Activated CD4-positive, alpha-beta memory T cell treated with anti-CD3 and anti-CD28 coated beads for 36 hours (primary cell): ENCODE data around the gene TWNK. TPM values are rescaled to one million over a fixed set of nuclear protein-coding genes. Genes with fewer than 3 reads are reported as not detected.

Experiments
- CTCF ChIA-PET: fragments of 350-600 bp; sonication (Branson Sonifier 250); formaldehyde crosslinking; loops from one replicate; lab custom pipeline; 2021; ENCODE audit warnings: antibody characterized with exemption, inconsistent platforms; lab: Charles Lee
- POLR2A ChIA-PET: fragments of 350-600 bp; sonication (Branson Sonifier 250); formaldehyde crosslinking; loops from one replicate; lab custom pipeline; 2021; ENCODE audit warnings: antibody characterized with exemption; lab: Charles Lee
- DNase-seq: peaks from one replicate; pipeline ENCODE4 v3.0.0-alpha.2; 2020
- H3K27ac Mint-ChIP-seq: one replicate; pipeline ENCODE4 v1.8.0; 2021; ENCODE audit warnings: mixed read lengths
- H3K27me3 Mint-ChIP-seq: one replicate; pipeline ENCODE4 v1.8.0; 2021; ENCODE audit warnings: mixed read lengths
- H3K36me3 Mint-ChIP-seq: one replicate; pipeline ENCODE4 v1.8.0; 2021; ENCODE audit warnings: mixed read lengths
- H3K4me1 Mint-ChIP-seq: one replicate; pipeline ENCODE4 v1.8.0; 2021; ENCODE audit warnings: low read depth, mixed read lengths
- H3K4me3 Mint-ChIP-seq: one replicate; pipeline ENCODE4 v1.8.0; 2021; ENCODE audit warnings: mild to moderate bottlenecking, mixed read lengths
- H3K9me3 Mint-ChIP-seq: one replicate; pipeline ENCODE4 v1.8.0; 2021; ENCODE audit warnings: mixed read lengths
- intact Hi-C: fragments of 100-400 bp; cut with micrococcal nuclease; formaldehyde crosslinking; loops from one replicate; pipeline ENCODE4 v1.15.1; 2023
- total RNA-seq, 2 experiments: library from RNA; stranded (reverse); gene quantifications; one replicate each; pipeline ENCODE4 v1.2.3, GENCODE V29; 2021

TWNK gene
- 10 to 100 TPM; 12.8 to 14.0 TPM for total RNA-seq

GRCh38 chr10:100986952-100987684 is at the start of gene TWNK, which contains the start of gene MRPL43:
TWNK (plus strand) TSS chr10:100987543; CDS start chr10:100988211, 668 bp downstream.
MRPL43 (minus strand) TSS chr10:100987497; CDS start chr10:100987443, 54 bp downstream.
- H3K27me3 Mint-ChIP-seq: no peaks in the 10 kb centered on the region
- peaks cover 46% of the 10 kb centered on the region for H3K4me1 Mint-ChIP-seq
- H3K36me3 Mint-ChIP-seq: peaks cover 33% of the 10 kb centered on the region
- ChIA-PET POLR2A (interaction anchor here (0.6 to 1.3 kb wide), 3 partner anchors 28 to 1014 kb away, joined by 3 read pairs; no protein-coding TSS in a partner anchor), CTCF (interaction anchor here (1.2 to 5.7 kb wide), 4 partner anchors 11 to 32 kb away, joined by 3 to 58 read pairs (median 8); partner anchors contain the start of gene LZTS2)
- intact Hi-C loops: loop anchor here (1.0 kb wide), 1 partner anchor 10 kb away; no protein-coding TSS in a partner anchor
- no peaks in the 10 kb centered on the region for H3K9me3 Mint-ChIP-seq
- DNase-seq: peak; percentile 92
- peak within 1 kb of the TSS; percentile 92 for H3K4me3 Mint-ChIP-seq
- H3K27ac Mint-ChIP-seq: peak within 1 kb of the TSS; percentile 76

GRCh38 chr10:100939763-100940344 is 47.5 kb upstream of the TWNK start:
- POLR2A ChIA-PET: no interaction called here
- no peak for DNase-seq
- Mint-ChIP-seq H3K27me3 (no peaks in the 10 kb centered on the region), H3K4me3 (no peak overlapping the region), H3K4me1 (peaks cover 13% of the 10 kb centered on the region), H3K9me3 (no peaks in the 10 kb centered on the region), H3K27ac (no peak overlapping the region), H3K36me3 (peaks cover 30% of the 10 kb centered on the region)
- intact Hi-C loops: no loop called here
- CTCF ChIA-PET: no interaction called here

GRCh38 chr10:100942229-100942628 is 45.1 kb upstream of the TWNK start:
- Mint-ChIP-seq H3K36me3 (peaks cover 44% of the 10 kb centered on the region), H3K4me1 (peaks cover 15% of the 10 kb centered on the region), H3K4me3 (no peak overlapping the region), H3K27ac (no peak overlapping the region), H3K27me3 (no peaks in the 10 kb centered on the region), H3K9me3 (no peaks in the 10 kb centered on the region)
- no peak for DNase-seq
- POLR2A ChIA-PET: interaction anchor here (0.6 kb wide), 1 partner anchor 350 kb away, joined by 3 read pairs; no protein-coding TSS in a partner anchor
- CTCF ChIA-PET: no interaction called here
- intact Hi-C loops: loop anchor here (2.0 kb wide), 1 partner anchor 29 kb away; the partner anchor contains the start of gene SLF2

GRCh38 chr10:100943508-100943907 is 43.8 kb upstream of the TWNK start:
- CTCF ChIA-PET: interaction anchor here (0.6 to 1.4 kb wide), 3 partner anchors 9 to 278 kb away, joined by 3 to 4 read pairs (median 4); no protein-coding TSS in a partner anchor
- H3K9me3 Mint-ChIP-seq: no peaks in the 10 kb centered on the region

GRCh38 chr10:100945754-100946153 is 41.6 kb upstream of the TWNK start:
- CTCF ChIA-PET: no interaction called here
- no peak for DNase-seq

More at GRCh38 chr10:100943508-100943907, 43.8 kb upstream of the TWNK start:
- intact Hi-C loops: loop anchor here (2.0 kb wide), 1 partner anchor 31 kb away; the partner anchor contains the start of gene SLF2
- Mint-ChIP-seq H3K27ac (peak overlapping the region; percentile 71), H3K4me1 (peaks cover 15% of the 10 kb centered on the region), H3K4me3 (no peak overlapping the region), H3K27me3 (no peaks in the 10 kb centered on the region), H3K36me3 (peaks cover 45% of the 10 kb centered on the region)
- POLR2A ChIA-PET: interaction anchor here (0.7 to 1.7 kb wide), 2 partner anchors 30 to 51 kb away, joined by 3 to 4 read pairs; no protein-coding TSS in a partner anchor
- no peak for DNase-seq

GRCh38 chr10:100948916-100949315 is 38.4 kb upstream of the TWNK start:
- intact Hi-C loops: no loop called here
- ChIA-PET CTCF (no interaction called here), POLR2A (no interaction called here)
- no peak overlapping the region for H3K27ac Mint-ChIP-seq
- DNase-seq: no peak
- H3K4me3 Mint-ChIP-seq: no peak overlapping the region
- H3K9me3 Mint-ChIP-seq: no peaks in the 10 kb centered on the region
- H3K36me3 Mint-ChIP-seq: peaks cover 36% of the 10 kb centered on the region
- H3K4me1 Mint-ChIP-seq: peaks cover 5% of the 10 kb centered on the region
- H3K27me3 Mint-ChIP-seq: no peaks in the 10 kb centered on the region

More at GRCh38 chr10:100945754-100946153, 41.6 kb upstream of the TWNK start:
- Mint-ChIP-seq H3K27ac (no peak overlapping the region), H3K4me1 (peaks cover 15% of the 10 kb centered on the region), H3K4me3 (no peak overlapping the region), H3K27me3 (no peaks in the 10 kb centered on the region), H3K9me3 (no peaks in the 10 kb centered on the region), H3K36me3 (peaks cover 45% of the 10 kb centered on the region)
- POLR2A ChIA-PET: no interaction called here
- intact Hi-C loops: no loop called here

GRCh38 chr10:100960251-100960650 is 27.1 kb upstream of the TWNK start:
- H3K4me3 Mint-ChIP-seq: no peak overlapping the region
- CTCF ChIA-PET: no interaction called here
- H3K27ac Mint-ChIP-seq: no peak overlapping the region
- peaks cover 38% of the 10 kb centered on the region for H3K36me3 Mint-ChIP-seq
- peaks cover 5% of the 10 kb centered on the region for H3K4me1 Mint-ChIP-seq
- H3K9me3 Mint-ChIP-seq: no peaks in the 10 kb centered on the region
- no peak for DNase-seq
- H3K27me3 Mint-ChIP-seq: no peaks in the 10 kb centered on the region
- POLR2A ChIA-PET: no interaction called here
- intact Hi-C loops: no loop called here

GRCh38 chr10:100962351-100963080 is 24.8 kb upstream of the TWNK start:
- ChIA-PET CTCF (no interaction called here), POLR2A (no interaction called here)
- intact Hi-C loops: no loop called here
- H3K27me3 Mint-ChIP-seq: no peaks in the 10 kb centered on the region
- no peaks in the 10 kb centered on the region for H3K4me1 Mint-ChIP-seq
- no peak for DNase-seq
- no peaks in the 10 kb centered on the region for H3K9me3 Mint-ChIP-seq
- no peak overlapping the region for H3K4me3 Mint-ChIP-seq
- H3K36me3 Mint-ChIP-seq: peaks cover 32% of the 10 kb centered on the region
- no peak overlapping the region for H3K27ac Mint-ChIP-seq

GRCh38 chr10:100963826-100964225 is 23.5 kb upstream of the TWNK start:
- no peak for DNase-seq
- Mint-ChIP-seq H3K27ac (no peak overlapping the region), H3K36me3 (peaks cover 29% of the 10 kb centered on the region), H3K27me3 (no peaks in the 10 kb centered on the region), H3K9me3 (no peaks in the 10 kb centered on the region), H3K4me1 (peaks cover 6% of the 10 kb centered on the region), H3K4me3 (no peak overlapping the region)
- ChIA-PET CTCF (no interaction called here), POLR2A (no interaction called here)
- intact Hi-C loops: no loop called here

GRCh38 chr10:100965820-100966219 is 21.5 kb upstream of the TWNK start:
- no peak for DNase-seq
- Mint-ChIP-seq H3K4me3 (no peak overlapping the region), H3K27me3 (no peaks in the 10 kb centered on the region), H3K4me1 (peaks cover 8% of the 10 kb centered on the region), H3K9me3 (no peaks in the 10 kb centered on the region), H3K27ac (no peak overlapping the region), H3K36me3 (peaks cover 13% of the 10 kb centered on the region)
- intact Hi-C loops: loop anchor here (5.0 kb wide), 1 partner anchor 46 kb away; no protein-coding TSS in a partner anchor
- POLR2A ChIA-PET: no interaction called here
- CTCF ChIA-PET: interaction anchor here (0.6 to 6.5 kb wide), 4 partner anchors 18 to 53 kb away, joined by 3 to 35 read pairs (median 4); no protein-coding TSS in a partner anchor

GRCh38 chr10:100966887-100967286 is 20.5 kb upstream of the TWNK start:
- Mint-ChIP-seq H3K4me1 (peaks cover 8% of the 10 kb centered on the region), H3K27ac (no peak overlapping the region), H3K9me3 (no peaks in the 10 kb centered on the region), H3K4me3 (no peak overlapping the region), H3K36me3 (peaks cover 11% of the 10 kb centered on the region), H3K27me3 (no peaks in the 10 kb centered on the region)
- no peak for DNase-seq
- ChIA-PET CTCF (interaction anchor here (1.0 to 6.5 kb wide), 4 partner anchors 19 to 85 kb away, joined by 3 to 35 read pairs (median 4); no protein-coding TSS in a partner anchor), POLR2A (no interaction called here)
- intact Hi-C loops: loop anchor here (5.0 kb wide), 1 partner anchor 45 kb away; no protein-coding TSS in a partner anchor
